MV-4-11 (cell line): Measurements from ENCODE around the gene RTKN.

Experiments
- DNase-seq: peaks from one replicate; lab custom pipeline; 2025; lab: John Stamatoyannopoulos, UW

RTKN gene

DNA sequence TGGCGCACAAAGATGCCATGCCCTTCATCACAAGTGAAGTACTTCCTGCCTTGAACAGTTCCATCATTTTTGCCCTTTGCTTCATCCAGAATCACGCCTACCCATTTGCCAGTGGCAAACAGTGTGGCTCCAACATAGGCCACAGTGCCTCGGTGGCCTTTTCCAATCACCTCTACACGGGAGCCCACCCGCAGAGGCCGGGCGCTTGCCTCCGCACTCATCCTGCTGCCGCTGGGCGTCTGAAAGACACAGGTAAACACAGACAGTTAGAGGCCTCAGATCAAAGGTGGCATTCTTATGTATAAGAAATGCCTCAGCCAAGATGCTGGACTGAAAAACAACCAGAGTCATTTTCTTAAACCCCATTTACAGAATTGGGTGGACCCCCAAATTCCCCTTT is 63.7 kb downstream of the RTKN start:
- DNase-seq = no peak

DNA sequence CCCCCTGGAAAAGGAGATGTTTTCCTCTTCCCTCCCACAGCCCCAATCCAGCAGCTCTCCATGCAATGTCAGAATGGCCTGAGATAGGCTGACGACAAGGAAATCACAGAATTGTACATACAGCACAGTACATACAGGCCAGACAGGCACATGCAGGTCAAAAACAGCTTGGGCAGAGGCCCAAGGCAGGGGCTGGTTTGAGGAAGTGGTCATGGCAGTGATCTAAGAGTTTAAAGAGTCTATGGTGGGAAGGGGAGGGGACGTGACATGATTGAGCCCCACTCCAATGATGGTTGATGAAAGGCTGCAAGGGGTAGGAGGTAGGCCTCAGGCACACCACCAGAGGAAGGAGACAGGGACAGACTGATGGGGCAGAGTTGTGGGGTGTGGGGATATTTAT is 65.9 kb downstream of the RTKN start:
- DNase-seq = peak; percentile 63
